GM23338 (cell line): ENCODE data around the gene SLC25A47. TPM values are rescaled to one million over a fixed set of nuclear protein-coding genes. Genes with fewer than 3 reads are reported as not detected.

Experiments
- ATAC-seq: fragments of 200-7000 bp; cut with Tn5 transposase; 3 replicates; pipeline ENCODE4 v1.9.1; 2020
- DNase-seq: peaks from one replicate; pipeline ENCODE4 v3.0.0-alpha.2; 2015; ENCODE audit warnings: low spot score
- H2AFZ ChIP-seq: fragments of 200-600 bp; sonication (generic); 2 replicates; pipeline ENCODE4 v1.8.0; 2016; ENCODE audit warnings: antibody characterized with exemption, mild to moderate bottlenecking, moderate library complexity
- H3F3A ChIP-seq: fragments of 200-600 bp; sonication (generic); replicated peaks from 2 replicates; pipeline ENCODE4 v1.8.0; 2017; ENCODE audit warnings: antibody characterized with exemption, mixed run types, low read depth
- H3K27ac ChIP-seq: fragments of 200-600 bp; sonication (generic); 2 replicates; pipeline ENCODE4 v1.6.1; 2016; ENCODE audit warnings: low read depth
- H3K27me3 ChIP-seq: fragments of 200-600 bp; sonication (generic); 2 replicates; pipeline ENCODE4 v1.8.0; 2016; ENCODE audit warnings: mild to moderate bottlenecking, mixed run types, moderate library complexity; ENCODE audit not compliant: insufficient read depth
- H3K36me3 ChIP-seq: fragments of 200-600 bp; sonication (generic); 2 replicates; pipeline ENCODE4 v1.8.0; 2016; ENCODE audit warnings: mild to moderate bottlenecking; ENCODE audit not compliant: insufficient read depth
- H3K4me1 ChIP-seq: fragments of 200-600 bp; sonication (generic); 2 replicates; pipeline ENCODE4 v1.8.0; 2016; ENCODE audit warnings: mild to moderate bottlenecking, moderate library complexity; ENCODE audit not compliant: insufficient read depth
- H3K4me2 ChIP-seq: fragments of 200-600 bp; sonication (generic); 2 replicates; pipeline ENCODE4 v1.7.1; 2017; ENCODE audit warnings: mixed run types
- H3K4me3 ChIP-seq: fragments of 200-600 bp; sonication (generic); 2 replicates; pipeline ENCODE4 v1.6.1; 2016; ENCODE audit warnings: mixed run types
- H3K79me2 ChIP-seq: fragments of 200-600 bp; sonication (generic); replicated peaks from 2 replicates; pipeline ENCODE4 v1.8.0; 2017; ENCODE audit warnings: mild to moderate bottlenecking; ENCODE audit not compliant: insufficient read depth
- H3K9me2 ChIP-seq: fragments of 200-600 bp; sonication (generic); 2 replicates; pipeline ENCODE4 v1.8.0; 2017; ENCODE audit not compliant: insufficient read depth
- H4K20me1 ChIP-seq: fragments of 200-600 bp; sonication (generic); replicated peaks from 2 replicates; pipeline ENCODE4 v1.8.0; 2017; ENCODE audit warnings: mild to moderate bottlenecking; ENCODE audit not compliant: insufficient read depth
- H3K27ac Mint-ChIP-seq: 2 replicates; pipeline ENCODE4 v1.8.0; 2020; ENCODE audit warnings: inconsistent platforms, mild to moderate bottlenecking, moderate library complexity, mixed read lengths
- H3K27me3 Mint-ChIP-seq: 3 replicates; pipeline ENCODE4 v1.8.0; 2022; ENCODE audit warnings: low read depth, mild to moderate bottlenecking, moderate library complexity, mixed read lengths, inconsistent platforms; ENCODE audit not compliant: insufficient read depth, poor library complexity
- H3K36me3 Mint-ChIP-seq: 3 replicates; pipeline ENCODE4 v1.8.0; 2021; ENCODE audit warnings: low read depth, mild to moderate bottlenecking, inconsistent platforms, moderate library complexity, mixed read lengths
- H3K4me1 Mint-ChIP-seq: 3 replicates; pipeline ENCODE4 v1.8.0; 2020; ENCODE audit warnings: mild to moderate bottlenecking, inconsistent platforms, mixed read lengths
- H3K4me3 Mint-ChIP-seq: 3 replicates; pipeline ENCODE4 v1.8.0; 2021; ENCODE audit warnings: moderate library complexity, mild to moderate bottlenecking, inconsistent platforms, mixed read lengths
- H3K9me3 Mint-ChIP-seq: 3 replicates; pipeline ENCODE4 v1.8.0; 2020; ENCODE audit warnings: moderate library complexity, mild to moderate bottlenecking, inconsistent platforms, mixed read lengths
- ETS1 ChIP-seq: IDR thresholded peaks from 2 replicates; pipeline ENCODE4 v1.6.1; 2016; ENCODE audit warnings: antibody characterized with exemption
- EZH2 ChIP-seq: fragments of 200-600 bp; sonication (generic); IDR thresholded peaks from one replicate; pipeline ENCODE4 v1.8.0; 2017; ENCODE audit warnings: antibody characterized with exemption, mild to moderate bottlenecking, low read depth; ENCODE audit not compliant: unreplicated experiment
- EZH2phosphoT487 ChIP-seq: fragments of 200-600 bp; sonication (generic); IDR thresholded peaks from one replicate; pipeline ENCODE4 v1.8.1; 2018; ENCODE audit warnings: antibody characterized with exemption; ENCODE audit not compliant: unreplicated experiment
- JUNB ChIP-seq: IDR thresholded peaks from one replicate; pipeline ENCODE4 v1.6.1; 2016; ENCODE audit warnings: antibody characterized with exemption; ENCODE audit not compliant: unreplicated experiment
- NANOG ChIP-seq: IDR thresholded peaks from 2 replicates; pipeline ENCODE4 v1.6.1; 2016; ENCODE audit warnings: antibody characterized with exemption, borderline replicate concordance
- POLR2AphosphoS5 ChIP-seq: IDR thresholded peaks from 2 replicates; pipeline ENCODE4 v1.6.1; 2016; ENCODE audit warnings: antibody characterized with exemption, low read depth
- REST ChIP-seq: IDR thresholded peaks from one replicate; pipeline ENCODE4 v1.6.1; 2018; ENCODE audit warnings: antibody characterized with exemption; ENCODE audit not compliant: unreplicated experiment
- polyA plus RNA-seq: library from polyadenylated mRNA; unstranded; fragments of >200 nt; fragmentation: Nextera tagmentation; extraction: Ambion mirVana; gene quantifications from 2 replicates; pipeline ENCODE4 v1.2.1, GENCODE V29; 2016
- total RNA-seq: library from RNA; depleted of rRNA; stranded (reverse); fragments of >200 nt; shearing (Covaris generic); gene quantifications from 2 replicates; pipeline ENCODE4 v1.2.3, GENCODE V29; 2014

SLC25A47 gene
- total and polyA plus RNA-seq, 2 experiments from 2014 or later, result not detected

DNA sequence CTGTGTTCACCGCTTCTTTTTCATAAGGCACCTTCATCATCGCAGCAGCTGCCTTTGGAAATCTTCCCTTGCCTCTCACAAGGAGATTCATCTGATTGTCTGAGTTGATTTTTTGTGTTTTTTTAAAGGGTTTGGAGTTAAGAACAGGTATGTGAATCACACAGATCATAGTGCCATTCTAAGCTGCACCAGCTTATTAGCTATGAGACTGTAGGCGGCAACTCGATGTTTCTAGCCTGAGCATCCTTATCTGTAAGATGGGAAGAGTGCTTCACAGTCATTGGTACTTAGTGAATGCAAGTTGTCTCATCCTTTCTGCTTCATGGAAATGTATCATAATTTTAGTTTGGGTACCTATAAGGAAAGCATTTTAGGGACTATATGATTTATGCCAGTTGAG, 48.9 kb upstream of the SLC25A47 start:
- DNase-seq (no peak), ATAC-seq (no peak)
- H3K36me3 ChIP-seq, result peaks cover 5% of the 10 kb centered on the region
- H3K9me2 ChIP-seq, result no peaks in the 10 kb centered on the region
- H3K27me3 ChIP-seq, result no peaks in the 10 kb centered on the region
- H3K36me3 Mint-ChIP-seq, result peaks cover 27% of the 10 kb centered on the region; the same call in 2 of the 3 replicates
- H3K27me3 Mint-ChIP-seq, result peaks cover 2% of the 10 kb centered on the region
- peaks cover 49% of the 10 kb centered on the region for H3K4me1 Mint-ChIP-seq
- peak overlapping the region; percentile 31 for H3K4me2 ChIP-seq
- 0 out of 2 replicates have a peak, but pooled peaks cover 8% of the 10 kb centered on the region for H3F3A ChIP-seq
- peak overlapping the region; percentile 5 for H3K4me3 ChIP-seq
- peak overlapping the region; percentile 3; the same call in 1 of the 2 replicates for H3K27ac ChIP-seq
- H3K4me3 Mint-ChIP-seq, result peak overlapping the region; percentile 3; the same call in 1 of the 3 replicates
- no peak overlapping the region for H3K27ac Mint-ChIP-seq
- H3K79me2 ChIP-seq, result peaks cover 97% of the 10 kb centered on the region
- no peak overlapping the region for H2AFZ ChIP-seq
- no peaks in the 10 kb centered on the region for H3K9me3 Mint-ChIP-seq
- H3K4me1 ChIP-seq, result peaks cover 52% of the 10 kb centered on the region
- H4K20me1 ChIP-seq, result peaks cover 71% of the 10 kb centered on the region
- TF ChIP-seq EZH2phosphoT487 (no peak), ETS1 (no peak), JUNB (no peak), EZH2 (no peak), POLR2AphosphoS5 (no peak), REST (no peak)

DNA sequence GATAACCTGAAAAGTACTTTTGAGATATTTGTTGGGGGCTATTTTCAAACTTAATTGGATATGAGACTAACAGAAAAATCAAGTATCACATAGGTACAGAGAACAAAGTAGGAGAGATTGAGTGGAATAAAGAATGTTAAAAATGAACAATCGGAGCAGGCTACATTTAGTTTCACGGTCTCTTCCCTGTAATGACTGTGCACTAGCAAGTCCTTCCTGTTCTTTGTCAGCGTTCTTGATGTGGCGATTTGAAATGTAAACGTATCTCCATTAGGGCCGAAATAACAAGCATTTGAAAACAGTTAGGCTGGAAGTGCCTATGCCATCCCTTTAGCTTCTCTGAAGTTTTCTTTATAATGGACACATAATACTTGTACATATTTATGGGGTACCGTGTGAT, 47.9 kb upstream of the SLC25A47 start:
- Mint-ChIP-seq H3K27me3 (peaks cover 2% of the 10 kb centered on the region), H3K36me3 (peaks cover 29% of the 10 kb centered on the region), H3K9me3 (no peaks in the 10 kb centered on the region), H3K4me1 (peaks cover 55% of the 10 kb centered on the region), H3K4me3 (peak overlapping the region; percentile 52), H3K27ac (peak overlapping the region; percentile 88)
- TF ChIP-seq NANOG (peak; percentile 52; the same call in 1 of the 2 replicates), EZH2phosphoT487 (no peak)
- Histone ChIP-seq H3K79me2 (peaks cover 98% of the 10 kb centered on the region), H3K4me3 (peak overlapping the region; percentile 5), H3K36me3 (peaks cover 5% of the 10 kb centered on the region), H3K4me1 (peaks cover 58% of the 10 kb centered on the region), H3F3A (0 out of 2 replicates have a peak, but pooled peaks cover 7% of the 10 kb centered on the region), H3K27ac (peak overlapping the region; percentile 3; the same call in 1 of the 2 replicates), H3K9me2 (no peaks in the 10 kb centered on the region), H3K4me2 (peak overlapping the region; percentile 31), H4K20me1 (peaks cover 68% of the 10 kb centered on the region), H3K27me3 (no peaks in the 10 kb centered on the region), H2AFZ (no peak overlapping the region)
- ATAC-seq (no peak; the same call in 2 of the 3 replicates), DNase-seq (peak; percentile 62)
